Stomach (tissue), 4 donors: Measurements from ENCODE around the gene PRKCZ.

Experiments
- EP300 ChIP-seq: sonication (generic); formaldehyde crosslinking; IDR thresholded peaks from one replicate; pipeline ENCODE4 v1.6.1; 2017; ENCODE audit warnings: antibody characterized with exemption
- POLR2A ChIP-seq, 4 donors: fragments of 450-650 bp; IDR thresholded peaks; one replicate each; pipeline ENCODE4 v1.6.1; 2016; ENCODE audit warnings: antibody characterized with exemption in 4 of 4, control low read depth in 2 of 4, mild to moderate bottlenecking in 1 of 4, moderate library complexity in 1 of 4
- POLR2AphosphoS5 ChIP-seq, 3 donors: sonication (generic); formaldehyde crosslinking; IDR thresholded peaks; one replicate each; pipeline ENCODE4 v1.6.1; 2016; ENCODE audit warnings: antibody characterized with exemption in 3 of 3
- TF ChIP-seq, protein P1 (sequence below), 7 experiments: fragments of 450-650 bp in 4 of 7; fragments of 200-600 bp in 3 of 7; sonication (generic) in 3 of 7; IDR thresholded peaks; one replicate each; pipeline ENCODE4 v1.5.1; 2016 to 2019; ENCODE audit warnings: antibody characterized with exemption in 7 of 7, control low read depth in 2 of 7, mild to moderate bottlenecking in 1 of 7

DNA sequence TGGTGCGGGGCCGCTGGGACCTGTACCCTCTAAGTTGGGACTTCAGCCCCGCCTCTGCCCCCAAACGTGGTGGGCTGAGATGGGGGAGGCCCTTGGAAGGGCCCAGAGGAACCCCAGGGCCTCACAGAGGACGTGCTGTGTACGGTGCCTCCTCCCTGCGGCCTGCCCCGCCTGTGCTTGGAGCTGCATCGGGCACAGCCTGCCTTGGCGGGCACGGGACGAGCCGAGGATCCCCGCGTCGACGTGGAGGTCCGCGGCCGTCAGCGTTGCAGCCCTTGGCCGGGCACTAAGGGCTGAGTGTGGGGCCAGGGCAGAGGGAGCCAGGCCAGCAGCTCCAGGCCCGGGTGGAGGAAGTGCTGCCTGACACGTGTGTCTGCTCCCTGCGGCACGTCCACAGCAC lies 43.4 kb downstream of the PRKCZ start:
- TF ChIP-seq POLR2A (IDR thresholded peaks at IDR 0.05), result no peak
- TF ChIP-seq, protein P1, sequence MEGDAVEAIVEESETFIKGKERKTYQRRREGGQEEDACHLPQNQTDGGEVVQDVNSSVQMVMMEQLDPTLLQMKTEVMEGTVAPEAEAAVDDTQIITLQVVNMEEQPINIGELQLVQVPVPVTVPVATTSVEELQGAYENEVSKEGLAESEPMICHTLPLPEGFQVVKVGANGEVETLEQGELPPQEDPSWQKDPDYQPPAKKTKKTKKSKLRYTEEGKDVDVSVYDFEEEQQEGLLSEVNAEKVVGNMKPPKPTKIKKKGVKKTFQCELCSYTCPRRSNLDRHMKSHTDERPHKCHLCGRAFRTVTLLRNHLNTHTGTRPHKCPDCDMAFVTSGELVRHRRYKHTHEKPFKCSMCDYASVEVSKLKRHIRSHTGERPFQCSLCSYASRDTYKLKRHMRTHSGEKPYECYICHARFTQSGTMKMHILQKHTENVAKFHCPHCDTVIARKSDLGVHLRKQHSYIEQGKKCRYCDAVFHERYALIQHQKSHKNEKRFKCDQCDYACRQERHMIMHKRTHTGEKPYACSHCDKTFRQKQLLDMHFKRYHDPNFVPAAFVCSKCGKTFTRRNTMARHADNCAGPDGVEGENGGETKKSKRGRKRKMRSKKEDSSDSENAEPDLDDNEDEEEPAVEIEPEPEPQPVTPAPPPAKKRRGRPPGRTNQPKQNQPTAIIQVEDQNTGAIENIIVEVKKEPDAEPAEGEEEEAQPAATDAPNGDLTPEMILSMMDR (IDR thresholded peaks at IDR 0.05), result no peak
- TF ChIP-seq EP300, result no peak
- TF ChIP-seq POLR2AphosphoS5 (IDR thresholded peaks at IDR 0.05), result no peak
